GM19035 (cell line): ENCODE measurements around the gene RBL2.
"Not testable (repeated sequence)": the region's sequence is repeated elsewhere in the genome, so short reads cannot be mapped to it uniquely, and the experiment has no call there.

Experiments used
- ATAC-seq: cut with Tn5 transposase; IDR thresholded peaks from one replicate; pipeline ENCODE4 v1.9.1; 2021; ENCODE audit not compliant: unreplicated experiment

RBL2 gene

GRCh38 chr16:53434377-53435065, at the start of gene RBL2:
RBL2 (plus strand) TSS chr16:53434471; CDS start chr16:53434557, 86 bp downstream.
- peak; percentile 78 for ATAC-seq

GRCh38 chr16:53384610-53385009, 49.7 kb upstream of the RBL2 start:
- ATAC-seq: not testable (repeated sequence)

- ATAC-seq: no peak
Measured at GRCh38 chr16:53404959-53405358, 29.3 kb upstream of the RBL2 start.

GRCh38 chr16:53412549-53412948, 21.7 kb upstream of the RBL2 start:
- no peak for ATAC-seq

GRCh38 chr16:53413864-53414263, 20.4 kb upstream of the RBL2 start:
- ATAC-seq: no peak

- ATAC-seq: no peak
Measured at GRCh38 chr16:53414381-53414780, 19.9 kb upstream of the RBL2 start.

- ATAC-seq: no peak
Measured at GRCh38 chr16:53415504-53415903, 18.8 kb upstream of the RBL2 start.

GRCh38 chr16:53417011-53417410, 17.3 kb upstream of the RBL2 start:
- no peak for ATAC-seq

GRCh38 chr16:53417976-53418375, 16.3 kb upstream of the RBL2 start:
- ATAC-seq: no peak

GRCh38 chr16:53419383-53419709, 14.9 kb upstream of the RBL2 start:
- ATAC-seq: not testable (repeated sequence)

GRCh38 chr16:53421248-53421647, 13.0 kb upstream of the RBL2 start:
- no peak for ATAC-seq

GRCh38 chr16:53423968-53424367, 10.3 kb upstream of the RBL2 start:
- ATAC-seq: not testable (repeated sequence)

GRCh38 chr16:53428681-53429080, 5.6 kb upstream of the RBL2 start:
- ATAC-seq: no peak

- no peak for ATAC-seq
Measured at GRCh38 chr16:53429221-53429943, 4.9 kb upstream of the RBL2 start.

GRCh38 chr16:53430363-53430762, 3.9 kb upstream of the RBL2 start:
- no peak for ATAC-seq

GRCh38 chr16:53433509-53433908, 762 bp upstream of the RBL2 start:
- ATAC-seq: no peak

GRCh38 chr16:53433930-53434376, 318 bp upstream of the RBL2 start:
- ATAC-seq: no peak

- ATAC-seq: peak; percentile 83
Measured at GRCh38 chr16:53435066-53435688, 906 bp downstream of the RBL2 start.

- ATAC-seq: no peak
Measured at GRCh38 chr16:53440125-53440524, 5.9 kb downstream of the RBL2 start.

- ATAC-seq: no peak
Measured at GRCh38 chr16:53445534-53445933, 11.3 kb downstream of the RBL2 start.

GRCh38 chr16:53446090-53446489, 11.8 kb downstream of the RBL2 start:
- ATAC-seq: no peak
